Right cardiac atrium (tissue), 5 donors: ENCODE data around the gene ZIC4. TPM values are rescaled to one million over a fixed set of nuclear protein-coding genes. Genes with fewer than 3 reads are reported as not detected.
A peak's percentile ranks its signal among the peaks of the same experiment; 100 is the strongest.

Experiments
- ATAC-seq, 2 donors: fragments of 200-7000 bp; cut with Tn5 transposase; one replicate each; pipeline versions ENCODE4 v1.8.0 to v1.9.1; 2020; ENCODE audit warnings: moderate library complexity in 2 of 2, mild to moderate bottlenecking in 1 of 2
- DNase-seq, 3 donors: peaks; one replicate each; pipeline ENCODE4 v3.0.0-alpha.2; 2020
- H3K27ac ChIP-seq: one replicate; pipeline ENCODE4 v1.5.1; 2013; ENCODE audit warnings: mild to moderate bottlenecking, low read length, control low read depth, moderate library complexity
- H3K27me3 ChIP-seq: one replicate; pipeline ENCODE4 v1.6.1; 2013; ENCODE audit not compliant: control insufficient read depth, insufficient read depth
- H3K4me1 ChIP-seq: one replicate; pipeline ENCODE4 v1.6.1; 2013; ENCODE audit warnings: low read length; ENCODE audit not compliant: control insufficient read depth, insufficient read depth
- H3K4me3 ChIP-seq: one replicate; pipeline ENCODE4 v1.5.1; 2013; ENCODE audit warnings: low read length, control low read depth
- H3K9me3 ChIP-seq: one replicate; pipeline ENCODE4 v1.6.1; 2013; ENCODE audit warnings: low read length; ENCODE audit not compliant: control insufficient read depth
- WGBS: extraction: QIAGEN DNeasy Blood & Tissue Kit; methylation state at CpG from one replicate; pipeline ENCODE4 v1.1.7; 2013; 5-methylcytosine and 5-hydroxymethylcytosine counted together
- intact Hi-C, 4 donors: fragments of 100-400 bp; cut with DNase I; formaldehyde crosslinking; loops; one replicate each; pipeline versions ENCODE4 v1.11.0 to v1.14.0; 2022 to 2023
- polyA plus RNA-seq: library from polyadenylated mRNA; stranded (reverse); fragments of 200-250 nt; gene quantifications from one replicate; pipeline ENCODE4 v1.2.3, GENCODE V29; 2013
- total RNA-seq, 4 donors: library from RNA; stranded (reverse); fragmentation: NEBNext Ultra II Directional; extraction: Animal tissue kit (Norgen Biotek cat#: 25700); gene quantifications; one replicate each; pipeline ENCODE4 v1.2.1, GENCODE V29; 2021
- donor health status: healthy with polysubstance abuse.
- donor health status: DM: no; HTN: yes; CAD: no.
- donor health status: DM: no; HTN: no; CAD: no.
- donor health status: DM: no; HTN: yes; CAD: no; lungs with severe emphysema.
- donor health status: DM: yes; HTN: yes; CAD: no.

The ZIC4 gene
- total and polyA plus RNA-seq, 5 donors: not detected

DNA sequence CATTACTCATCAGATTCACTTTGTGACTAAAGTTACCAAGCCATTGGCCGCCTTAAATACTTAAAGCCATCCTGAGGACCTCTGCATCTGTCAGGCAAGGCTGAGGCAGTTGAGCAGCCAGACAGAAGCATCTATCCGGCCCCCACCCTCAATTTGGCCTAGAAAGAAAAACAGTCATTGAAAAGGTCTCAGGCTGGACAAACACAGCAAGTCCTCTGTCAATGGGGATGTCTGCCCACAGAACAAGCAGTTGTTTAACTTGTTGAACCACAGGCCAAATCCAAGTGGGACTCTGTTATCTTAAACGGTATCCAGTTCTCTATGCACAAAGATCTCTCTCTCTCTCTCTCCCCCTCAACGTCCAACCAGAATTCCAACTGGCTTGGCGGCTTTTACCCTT is 2.8 kb downstream of the ZIC4 start:
- Histone ChIP-seq H3K27ac (no peak overlapping the region), H3K27me3 (peaks cover 14% of the 10 kb centered on the region), H3K4me1 (no peaks in the 10 kb centered on the region), H3K4me3 (no peak overlapping the region), H3K9me3 (no peaks in the 10 kb centered on the region)
- intact Hi-C loops: no loop called here
- 58% methylated on average over 5 of the region's 5 CpGs for WGBS
- no peak for DNase-seq
- ATAC-seq: no peak

DNA sequence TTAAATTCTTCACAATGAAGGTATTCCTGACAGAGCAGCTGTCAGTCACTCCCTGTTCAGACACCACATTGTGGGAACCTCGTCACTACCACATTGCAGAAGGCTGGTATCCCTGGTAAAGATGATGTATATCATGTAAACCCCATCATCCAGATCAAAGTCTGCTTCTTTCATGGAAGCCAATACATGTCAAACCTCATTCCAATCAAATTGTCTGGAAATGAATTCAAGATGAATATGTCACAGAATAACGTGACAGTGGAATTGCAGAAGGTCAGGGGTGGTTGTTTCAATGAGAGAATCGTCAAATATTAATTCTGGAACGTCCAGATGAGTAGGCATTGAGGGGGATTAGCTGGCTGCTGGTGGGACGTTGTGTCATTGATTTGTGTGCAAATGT is 4.2 kb downstream of the ZIC4 start:
- DNase-seq (no peak), ATAC-seq (no peak)
- WGBS: 19% methylated on average over 5 of the region's 5 CpGs
- H3K9me3 ChIP-seq: no peaks in the 10 kb centered on the region
- peaks cover 19% of the 10 kb centered on the region for H3K27me3 ChIP-seq
- no peak overlapping the region for H3K4me3 ChIP-seq
- no peak overlapping the region for H3K27ac ChIP-seq
- peaks cover 3% of the 10 kb centered on the region for H3K4me1 ChIP-seq
- intact Hi-C loops: no loop called here

DNA sequence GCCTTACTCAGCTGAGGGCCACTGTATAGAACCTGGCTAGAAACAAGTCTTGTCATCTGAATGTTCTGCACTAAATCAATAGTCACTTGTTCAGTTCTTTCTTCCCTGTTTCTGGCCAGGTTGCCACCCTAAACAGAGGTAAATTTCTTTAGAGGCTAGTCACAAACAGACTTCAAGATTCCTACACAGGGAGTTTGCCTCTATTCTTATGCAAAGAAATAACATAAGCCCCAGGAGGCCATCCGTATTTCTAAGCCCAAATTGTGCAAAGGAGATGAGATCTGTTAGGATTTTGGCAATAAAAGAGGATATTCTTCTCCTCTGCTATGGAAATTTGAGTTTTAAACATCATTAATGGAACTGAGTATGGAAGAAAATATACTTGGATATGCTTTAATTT is 4.9 kb downstream of the ZIC4 start:
- Histone ChIP-seq H3K4me3 (no peak overlapping the region), H3K27me3 (peaks cover 19% of the 10 kb centered on the region), H3K9me3 (no peaks in the 10 kb centered on the region), H3K27ac (no peak overlapping the region), H3K4me1 (peaks cover 3% of the 10 kb centered on the region)
- DNase-seq (no peak), ATAC-seq (no peak)
- WGBS: 29% methylated on average over 1 of the region's 1 CpG
- intact Hi-C loops: no loop called here

DNA sequence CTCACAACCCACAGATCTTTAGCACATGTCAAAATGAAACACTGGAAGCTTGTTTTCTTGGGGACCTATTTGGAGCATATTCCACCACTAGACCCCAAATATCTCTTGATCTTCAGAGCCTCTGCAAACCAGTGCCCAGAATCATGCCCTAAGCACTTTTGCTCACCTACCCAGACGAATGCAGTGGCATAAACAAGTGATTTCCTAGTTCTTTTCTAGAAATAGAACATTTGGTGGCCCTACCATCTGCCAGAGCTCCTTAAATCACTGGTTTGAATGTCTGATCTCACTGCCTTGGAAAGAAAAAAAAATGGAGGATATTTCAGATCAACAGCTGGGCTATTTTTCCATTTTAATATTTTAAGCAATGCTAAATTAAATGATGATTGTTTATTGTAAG is 5.3 kb downstream of the ZIC4 start:
- ATAC-seq (no peak), DNase-seq (no peak)
- Histone ChIP-seq H3K27me3 (peaks cover 19% of the 10 kb centered on the region), H3K9me3 (no peaks in the 10 kb centered on the region), H3K4me3 (no peak overlapping the region), H3K4me1 (peaks cover 3% of the 10 kb centered on the region), H3K27ac (no peak overlapping the region)
- intact Hi-C loops: no loop called here
- 33% methylated on average over 1 of the region's 1 CpG for WGBS

DNA sequence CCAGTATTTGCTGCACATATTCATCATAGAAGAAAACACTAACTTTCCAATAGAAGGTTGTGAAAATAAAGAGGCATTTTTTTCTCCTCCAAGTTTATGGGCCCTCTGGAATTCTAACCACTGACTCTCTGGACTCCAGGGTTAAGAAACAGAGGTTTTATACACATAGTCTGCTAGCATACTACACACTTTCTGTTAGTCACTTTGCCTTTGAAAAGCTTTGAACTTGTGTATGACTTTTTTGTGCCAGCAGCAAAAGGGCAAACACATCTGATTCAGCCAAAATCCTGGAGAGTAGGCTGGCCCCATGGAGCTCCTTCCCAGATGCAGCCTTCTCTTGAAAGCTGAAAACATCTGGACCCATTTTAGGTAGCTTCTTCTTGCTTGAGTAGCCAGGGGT is 6.2 kb downstream of the ZIC4 start:
- Histone ChIP-seq H3K4me1 (peaks cover 3% of the 10 kb centered on the region), H3K4me3 (no peak overlapping the region), H3K27me3 (peaks cover 20% of the 10 kb centered on the region), H3K27ac (no peak overlapping the region), H3K9me3 (no peaks in the 10 kb centered on the region)
- ATAC-seq (no peak), DNase-seq (no peak)
- intact Hi-C loops: no loop called here

DNA sequence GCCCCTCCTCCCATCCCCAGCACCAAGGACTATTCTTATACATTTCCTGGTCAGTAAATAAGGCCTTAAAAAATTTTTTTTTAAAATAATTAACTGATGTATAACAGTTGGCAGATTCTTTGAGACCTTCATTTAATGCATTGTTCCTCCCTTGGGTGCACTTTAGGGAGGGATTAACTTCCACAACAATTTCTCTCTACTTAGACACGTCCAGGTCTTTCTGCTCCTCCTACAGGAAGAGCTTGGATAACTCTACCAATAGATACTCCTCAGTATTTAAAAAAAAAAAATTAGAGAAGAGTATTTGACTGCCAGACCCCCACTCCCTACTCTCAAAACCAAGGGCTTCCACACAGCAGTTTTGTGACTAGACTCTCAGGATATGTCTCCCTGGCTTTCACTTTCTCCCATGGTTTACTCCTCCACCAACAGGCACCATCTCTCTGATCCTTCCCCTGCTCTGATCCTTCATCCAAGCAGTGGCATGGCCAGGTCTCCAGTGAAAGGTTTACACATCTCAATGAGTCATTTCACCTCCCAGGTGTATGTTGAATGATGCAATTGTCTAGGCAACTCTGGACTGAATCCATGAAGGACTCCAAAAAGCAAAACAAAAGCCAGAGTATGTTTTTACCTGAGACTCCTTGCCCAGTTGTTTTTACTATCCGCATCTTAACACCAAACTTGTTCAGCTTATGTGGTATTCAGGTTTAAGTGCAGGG is 7.4 kb downstream of the ZIC4 start:
- ATAC-seq: no peak
- intact Hi-C loops: no loop called here
- H3K9me3 ChIP-seq: no peaks in the 10 kb centered on the region
- H3K4me1 ChIP-seq: peaks cover 3% of the 10 kb centered on the region
- 56% methylated on average over 2 of the region's 2 CpGs for WGBS
- no peak overlapping the region for H3K4me3 ChIP-seq
- DNase-seq: no peak
- no peak overlapping the region for H3K27ac ChIP-seq
- peaks cover 22% of the 10 kb centered on the region for H3K27me3 ChIP-seq

DNA sequence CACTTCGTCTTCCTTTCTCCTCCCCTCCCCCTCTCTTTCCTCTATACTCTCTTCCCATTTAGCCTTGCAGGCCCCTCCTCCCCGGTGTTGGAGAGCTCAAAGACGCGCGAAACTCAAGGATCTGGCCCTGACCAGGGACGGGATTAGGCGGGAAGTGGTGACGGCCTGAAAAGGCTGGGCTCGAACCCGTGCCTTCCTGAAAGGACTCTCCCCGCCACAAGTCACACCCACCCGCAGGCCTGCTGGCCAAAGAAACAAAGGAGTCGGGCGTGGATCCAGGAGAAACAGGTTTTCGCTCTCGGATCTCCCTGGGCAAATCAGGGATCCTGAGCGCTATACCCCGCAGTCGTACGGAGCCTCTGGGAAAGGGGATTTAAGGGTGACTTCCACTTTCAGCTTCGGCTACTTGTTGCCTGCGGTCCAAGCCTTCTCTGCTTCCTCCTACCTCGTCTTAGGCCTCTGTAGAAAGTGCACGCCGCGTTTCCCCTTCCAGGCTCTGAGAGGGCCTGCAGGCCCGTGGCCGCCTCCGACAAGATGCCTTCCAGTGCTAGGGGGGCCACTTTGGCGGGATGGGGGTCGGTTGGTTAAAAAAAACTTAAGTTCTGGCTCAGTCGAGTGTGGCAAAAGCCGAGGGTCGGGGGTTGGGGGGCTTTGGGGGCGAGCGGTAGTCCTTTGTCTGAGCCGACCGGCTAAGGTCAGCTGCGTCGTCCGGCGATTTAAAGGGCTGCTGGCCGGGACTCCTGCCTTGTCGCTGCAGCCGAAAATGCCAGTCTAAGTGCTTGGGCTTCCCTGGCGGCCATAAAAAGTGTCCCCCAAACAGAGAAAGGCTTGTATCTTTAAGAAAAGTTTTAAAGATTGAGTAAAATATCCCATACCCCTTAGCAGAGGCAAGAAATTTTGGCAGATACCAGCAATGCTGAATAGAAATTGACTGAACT is 8.2 kb downstream of the ZIC4 start:
- Histone ChIP-seq H3K27me3 (peaks cover 16% of the 10 kb centered on the region), H3K9me3 (no peaks in the 10 kb centered on the region), H3K27ac (no peak overlapping the region), H3K4me1 (peaks cover 3% of the 10 kb centered on the region), H3K4me3 (no peak overlapping the region)
- ATAC-seq (no peak), DNase-seq (no peak)
- intact Hi-C loops: no loop called here
- WGBS: 17% methylated on average over 46 of the region's 46 CpGs

DNA sequence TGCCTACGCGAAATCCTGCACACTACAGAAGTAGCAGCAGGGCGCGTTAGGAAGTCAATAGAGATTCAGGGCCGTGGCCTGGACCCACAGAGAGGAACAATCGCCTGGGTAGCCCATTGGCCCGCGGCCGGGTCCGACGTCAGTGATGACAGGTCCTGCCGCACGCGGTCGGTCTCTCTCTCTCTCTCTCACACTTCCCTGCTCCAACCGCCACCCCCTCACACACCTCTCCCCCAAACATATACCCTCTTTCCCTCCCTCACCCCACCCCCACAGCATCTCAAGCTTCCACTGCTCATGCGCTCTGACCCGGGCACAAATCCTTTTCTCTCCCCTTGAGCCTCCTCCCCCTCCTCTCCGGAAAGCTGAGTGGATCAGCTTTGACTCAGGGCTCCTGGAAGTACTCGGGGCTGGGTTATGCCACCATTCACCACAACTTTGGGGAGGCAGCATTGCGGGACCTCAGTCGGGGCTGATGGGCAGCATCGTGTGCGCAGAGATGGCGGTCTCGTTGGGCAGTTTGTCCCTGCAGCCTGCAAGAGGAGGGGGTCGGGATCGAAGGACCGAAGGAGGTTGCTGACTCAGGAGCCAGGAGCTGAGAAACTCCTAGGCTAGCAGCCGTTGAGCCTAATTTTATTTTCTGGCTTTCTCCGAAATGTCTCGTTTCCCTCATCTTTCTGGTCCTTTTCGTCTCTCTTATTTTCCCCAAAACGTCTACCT is 9.0 kb downstream of the ZIC4 start:
- H3K4me3 ChIP-seq: peak overlapping the region; percentile 15
- H3K4me1 ChIP-seq: peaks cover 3% of the 10 kb centered on the region
- ATAC-seq: no peak
- DNase-seq: no peak
- H3K27ac ChIP-seq: no peak overlapping the region
- intact Hi-C loops: no loop called here
- H3K9me3 ChIP-seq: no peaks in the 10 kb centered on the region
- peaks cover 15% of the 10 kb centered on the region for H3K27me3 ChIP-seq
- WGBS: 4% methylated on average over 34 of the region's 34 CpGs

DNA sequence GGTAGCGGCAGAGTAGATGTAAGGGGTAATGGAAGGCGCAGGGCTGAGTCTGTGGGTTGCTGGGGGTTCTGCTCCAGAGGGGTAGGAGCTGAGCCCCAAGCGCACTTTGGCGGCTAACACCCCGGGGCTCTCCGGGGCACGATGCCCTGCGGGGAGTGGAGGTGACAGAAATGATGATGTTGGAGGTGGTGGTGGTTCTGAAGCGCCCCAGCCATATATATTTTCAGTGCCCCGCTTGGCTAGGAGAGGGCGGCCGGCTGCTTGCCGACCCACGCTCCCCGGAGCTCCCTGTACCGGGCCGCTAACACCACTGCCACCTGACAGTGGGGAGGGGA is 9.7 kb downstream of the ZIC4 start:
- Histone ChIP-seq H3K4me3 (no peak overlapping the region), H3K9me3 (no peaks in the 10 kb centered on the region), H3K27ac (no peak overlapping the region), H3K27me3 (peaks cover 14% of the 10 kb centered on the region), H3K4me1 (peaks cover 3% of the 10 kb centered on the region)
- 3% methylated on average over 17 of the region's 17 CpGs for WGBS
- ATAC-seq (no peak), DNase-seq (no peak)
- intact Hi-C loops: no loop called here

DNA sequence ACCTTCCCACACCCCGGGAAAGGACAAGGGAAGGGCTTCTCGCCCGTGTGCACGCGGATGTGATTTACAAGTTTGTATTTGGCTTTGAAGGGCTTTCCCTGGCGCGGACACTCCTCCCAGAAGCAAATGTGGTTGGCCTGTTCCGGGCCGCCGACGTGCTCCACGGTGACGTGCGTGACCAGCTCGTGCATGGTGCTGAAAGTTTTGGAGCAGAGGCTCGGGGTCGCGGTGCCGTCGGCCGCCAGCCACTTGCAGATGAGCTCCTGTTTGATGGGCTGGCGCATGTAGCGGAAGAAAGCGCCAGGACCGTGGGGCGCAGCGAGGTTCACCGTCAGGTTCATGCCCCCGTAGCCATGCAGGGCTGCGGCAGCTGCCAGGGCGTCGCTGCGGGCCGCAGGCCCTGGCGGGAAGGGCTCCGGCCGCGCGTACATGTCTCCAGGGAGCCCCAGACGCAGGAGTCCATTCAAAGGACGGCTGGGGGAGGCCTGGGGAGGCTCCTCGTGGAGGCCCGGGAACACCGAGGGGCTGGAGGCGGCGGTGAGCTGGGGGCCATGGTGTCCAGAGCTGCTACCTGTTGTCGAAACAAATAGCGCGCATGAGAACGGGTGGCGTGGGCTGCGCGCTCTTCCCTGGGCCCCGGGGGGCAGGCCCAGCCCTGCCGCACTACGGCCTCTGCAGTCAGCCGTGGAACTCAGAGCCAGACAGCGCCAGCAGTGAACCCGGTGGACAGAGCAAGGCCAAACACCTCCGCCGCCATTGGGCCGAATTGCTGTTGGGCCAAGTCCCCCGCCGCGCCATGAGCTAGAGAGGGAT is 10.2 kb downstream of the ZIC4 start:
- DNase-seq (no peak), ATAC-seq (no peak)
- intact Hi-C loops: no loop called here
- Histone ChIP-seq H3K9me3 (no peaks in the 10 kb centered on the region), H3K27ac (no peak overlapping the region), H3K4me1 (peaks cover 3% of the 10 kb centered on the region), H3K4me3 (no peak overlapping the region), H3K27me3 (peaks cover 14% of the 10 kb centered on the region)
- WGBS: 5% methylated on average over 65 of the region's 65 CpGs
